HT-29 (cell line): Measurements from ENCODE around the gene SFTPA1. TPM values are rescaled to one million over a fixed set of nuclear protein-coding genes. Genes with fewer than 3 reads are reported as not detected.
"Not testable (repeated sequence)": the region's sequence is repeated elsewhere in the genome, so short reads cannot be mapped to it uniquely, and the experiment has no call there.

Experiments used
- DNase-seq: peaks from one replicate; pipeline ENCODE4 v3.0.0-alpha.2; 2015; ENCODE audit warnings: low spot score
- total RNA-seq: library from RNA; depleted of rRNA; stranded (reverse); fragments of >200 nt; shearing (Covaris generic); gene quantifications from 2 replicates; pipeline ENCODE4 v1.2.3, GENCODE V29; 2014; rRNA removed

Gene SFTPA1
- total RNA-seq, 1 experiment from 2014 or later: not detected

DNA sequence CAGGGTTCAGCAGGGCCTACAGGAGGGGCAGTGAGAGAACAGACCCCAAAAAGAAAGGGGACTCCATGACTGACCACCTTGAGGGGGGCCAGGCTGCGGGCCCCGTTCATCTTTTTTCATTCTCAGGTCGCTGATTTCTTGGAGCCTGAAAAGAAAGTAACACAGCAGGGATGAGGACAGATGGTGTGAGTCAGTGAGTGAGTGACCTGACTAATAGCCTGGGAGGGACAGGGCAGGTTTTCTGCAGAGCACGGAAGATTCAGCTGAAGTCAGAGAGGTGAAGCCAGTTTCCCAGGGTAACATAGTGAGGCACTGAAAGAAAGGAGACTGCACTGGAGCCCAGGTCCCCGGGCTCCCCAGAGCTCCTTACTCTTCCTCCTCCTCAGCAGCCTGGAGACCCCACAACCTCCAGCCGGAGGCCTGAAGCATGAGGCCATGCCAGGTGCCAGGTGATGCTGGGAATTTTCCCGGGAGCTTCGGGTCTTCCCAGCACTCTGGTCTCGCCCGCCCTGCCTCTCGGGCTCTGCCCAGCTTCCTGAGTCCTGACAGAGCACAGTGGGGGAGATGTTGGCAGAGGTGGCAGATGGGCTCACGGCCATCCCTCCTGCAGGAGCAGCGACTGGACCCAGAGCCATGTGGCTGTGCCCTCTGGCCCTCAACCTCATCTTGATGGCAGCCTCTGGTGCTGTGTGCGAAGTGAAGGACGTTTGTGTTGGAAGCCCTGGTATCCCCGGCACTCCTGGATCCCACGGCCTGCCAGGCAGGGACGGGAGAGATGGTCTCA lies 646 bp downstream of the SFTPA1 start:
- not testable (repeated sequence) for DNase-seq

DNA sequence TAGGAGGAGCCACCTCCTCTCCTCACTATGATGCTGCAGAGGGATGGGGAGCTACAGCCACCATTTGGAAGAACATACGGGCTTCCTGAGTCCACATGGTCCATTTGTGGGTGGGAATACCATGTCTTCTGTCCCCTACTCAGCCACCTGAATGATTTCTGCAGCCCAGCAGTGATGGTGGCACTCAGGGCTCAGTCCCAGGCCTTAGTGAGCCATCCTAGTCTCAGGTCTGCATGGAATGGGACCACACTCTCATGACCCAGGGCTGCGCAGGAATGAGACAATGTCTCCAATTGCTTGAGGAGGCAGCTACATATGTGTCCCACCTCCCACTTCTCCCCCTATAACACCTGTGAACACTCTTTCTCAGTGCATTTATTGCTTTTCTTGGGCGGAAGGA lies 4.8 kb downstream of the SFTPA1 start:
- DNase-seq: no peak

DNA sequence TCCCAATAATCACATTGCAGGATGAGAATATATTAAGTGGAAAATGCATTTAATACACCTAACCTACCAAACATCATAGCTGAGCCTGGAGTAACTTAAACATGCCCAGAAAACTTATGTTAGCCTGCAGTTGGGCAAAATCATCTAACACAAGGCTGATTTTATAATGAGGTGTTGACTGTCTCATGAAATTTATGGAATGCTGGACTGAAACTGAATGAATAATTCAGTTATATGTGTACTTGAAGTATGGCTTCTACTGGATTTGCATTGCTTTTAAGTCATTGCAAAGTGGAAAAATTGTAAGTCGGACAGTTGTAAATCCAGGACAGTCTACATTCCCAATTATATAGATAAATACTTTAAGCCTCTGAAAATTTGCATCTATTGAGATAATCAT lies 5.4 kb downstream of the SFTPA1 start:
- no peak for DNase-seq

DNA sequence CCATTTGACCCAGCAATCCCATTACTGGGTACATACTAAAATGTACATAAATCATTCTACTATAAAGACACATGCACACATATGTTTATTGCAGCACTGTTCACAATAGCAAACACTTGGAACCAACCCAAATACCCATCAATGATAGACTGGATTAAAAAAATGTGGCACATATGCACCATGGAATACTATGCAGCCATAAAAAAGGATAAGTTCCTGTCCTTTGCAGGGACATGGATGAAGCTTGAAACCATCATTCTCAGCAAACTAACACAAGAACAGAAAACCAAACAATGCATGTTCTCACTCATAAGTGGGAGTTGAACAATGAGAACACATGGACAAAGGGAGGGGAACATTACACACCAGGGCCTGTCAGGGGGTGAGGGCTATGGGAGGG lies 12.9 kb downstream of the SFTPA1 start:
- DNase-seq: not testable (repeated sequence)

DNA sequence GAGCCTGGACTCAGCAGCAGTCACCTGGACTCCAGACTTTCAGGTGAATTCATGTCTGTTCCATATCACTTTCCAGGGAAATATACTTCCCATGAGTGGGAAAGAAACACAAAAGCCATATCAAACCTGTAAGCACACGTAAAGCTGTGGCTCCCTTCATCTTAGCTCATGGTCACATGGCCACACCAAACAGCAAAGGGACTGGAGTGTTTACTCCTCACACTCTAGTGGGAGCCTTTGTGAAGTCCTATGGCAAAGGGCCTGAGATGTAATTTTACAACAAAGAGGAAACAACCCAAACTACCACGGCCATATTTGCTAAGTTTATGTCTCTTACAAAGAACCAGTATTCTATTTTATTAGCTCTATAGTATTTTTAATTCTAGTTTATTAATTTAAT lies 16.3 kb downstream of the SFTPA1 start:
- no peak for DNase-seq

DNA sequence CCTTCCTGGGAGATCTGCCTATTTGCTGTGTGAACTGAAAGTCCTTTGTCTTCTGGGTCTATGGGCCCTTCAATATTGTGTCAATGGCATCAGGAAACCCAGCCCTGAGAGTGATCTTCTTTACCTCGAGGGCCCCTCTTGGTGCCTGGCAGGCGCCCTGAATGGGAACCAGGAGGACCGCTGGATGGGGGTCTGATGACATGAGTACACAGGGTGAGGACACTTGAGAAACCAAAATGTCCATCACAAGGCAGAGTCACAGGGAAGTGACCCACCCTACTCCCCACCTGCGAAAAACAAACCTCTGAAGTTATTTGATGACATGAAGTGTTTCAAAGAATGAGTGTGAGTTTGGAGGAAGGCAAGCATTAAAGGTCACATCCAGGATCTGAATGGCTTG lies 17.3 kb downstream of the SFTPA1 start:
- no peak for DNase-seq

DNA sequence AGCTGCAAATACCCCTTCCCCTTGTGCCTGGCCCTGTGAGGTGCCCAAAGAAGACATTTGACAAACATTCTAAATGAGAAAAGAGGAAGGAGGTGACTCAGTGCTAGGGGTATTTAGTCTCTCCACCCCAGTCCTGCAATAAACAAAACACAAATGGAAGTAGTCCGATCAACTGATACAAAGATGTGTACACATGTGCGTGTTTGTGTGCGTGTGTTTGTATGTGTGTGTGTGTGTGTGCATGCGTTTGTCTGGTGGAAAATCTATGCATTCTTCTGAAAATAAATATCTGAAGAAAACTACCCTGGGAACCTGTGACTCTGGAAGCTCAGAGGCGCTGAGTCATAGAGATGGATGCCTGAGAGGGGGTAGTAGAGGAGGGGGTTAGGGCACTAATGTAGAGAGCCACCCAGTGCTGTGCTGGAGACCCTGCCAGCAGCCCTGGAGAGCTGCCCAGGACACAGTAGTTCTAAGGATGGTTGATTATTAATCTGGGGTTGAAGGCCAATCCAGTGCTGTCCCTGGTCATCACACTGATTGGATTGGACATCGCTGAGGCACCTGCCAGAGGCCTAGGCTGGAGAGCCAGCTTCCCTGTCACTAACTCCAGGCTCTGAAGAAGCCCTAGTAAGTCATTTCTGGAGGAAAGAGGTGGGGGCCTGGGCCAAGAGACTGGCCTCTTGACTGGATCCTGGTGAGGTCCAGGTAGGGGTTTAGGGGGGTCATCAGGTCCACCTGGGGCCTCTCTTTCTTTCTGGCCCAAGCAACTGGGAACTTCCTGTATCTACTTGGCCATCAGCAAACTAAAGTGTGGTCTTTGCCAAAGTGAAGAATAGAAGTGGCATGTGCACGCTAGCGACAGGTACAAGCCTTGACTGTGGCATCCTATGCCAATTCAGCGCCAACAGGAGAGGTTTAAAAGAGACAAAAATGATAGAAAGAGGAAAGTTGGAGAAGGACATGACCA lies 18.5 kb downstream of the SFTPA1 start:
- no peak for DNase-seq

DNA sequence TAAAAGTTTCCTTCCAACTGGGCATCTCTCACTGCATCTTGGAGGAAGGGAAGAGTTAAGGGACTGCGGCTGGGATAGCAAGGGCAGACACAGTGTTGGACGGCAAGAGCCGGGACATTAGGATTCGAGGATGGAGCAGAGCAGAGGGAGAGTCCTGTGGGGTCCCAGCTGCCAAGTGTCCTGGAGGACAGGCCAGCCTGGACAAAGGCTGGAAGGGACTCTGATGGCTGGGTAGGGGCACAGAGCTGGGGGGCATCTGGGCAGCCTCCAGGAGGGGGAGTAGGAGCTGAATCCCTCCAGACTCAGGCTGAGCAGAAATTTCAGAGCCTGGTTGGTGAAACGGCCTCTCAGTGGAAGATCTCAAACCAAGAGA lies 19.2 kb downstream of the SFTPA1 start:
- DNase-seq: no peak

DNA sequence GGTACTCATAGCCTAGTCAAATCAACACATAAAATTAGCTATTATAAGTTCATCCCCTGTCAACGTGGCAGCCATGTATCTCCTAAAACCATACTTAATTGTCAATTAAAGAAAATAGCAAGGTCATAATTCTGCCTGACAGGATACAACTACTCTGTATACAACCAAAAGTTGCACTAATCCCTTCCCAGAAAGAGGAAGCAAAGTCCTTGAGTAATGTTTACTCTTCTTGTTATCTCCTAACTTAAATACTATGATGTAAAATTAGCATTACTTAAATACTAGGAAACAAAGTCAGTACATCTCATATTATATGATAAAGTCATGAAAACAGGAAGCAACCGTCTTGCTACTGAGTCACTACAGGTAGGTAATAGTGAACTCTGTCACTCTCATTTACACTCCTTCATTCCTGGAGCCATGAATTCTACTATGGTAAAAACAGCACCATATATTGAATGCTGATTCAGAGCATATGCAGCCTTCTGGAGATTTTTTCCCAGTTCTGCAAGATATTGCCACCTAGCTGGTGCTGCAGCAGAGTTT lies 26.0 kb downstream of the SFTPA1 start:
- DNase-seq: not testable (repeated sequence)

DNA sequence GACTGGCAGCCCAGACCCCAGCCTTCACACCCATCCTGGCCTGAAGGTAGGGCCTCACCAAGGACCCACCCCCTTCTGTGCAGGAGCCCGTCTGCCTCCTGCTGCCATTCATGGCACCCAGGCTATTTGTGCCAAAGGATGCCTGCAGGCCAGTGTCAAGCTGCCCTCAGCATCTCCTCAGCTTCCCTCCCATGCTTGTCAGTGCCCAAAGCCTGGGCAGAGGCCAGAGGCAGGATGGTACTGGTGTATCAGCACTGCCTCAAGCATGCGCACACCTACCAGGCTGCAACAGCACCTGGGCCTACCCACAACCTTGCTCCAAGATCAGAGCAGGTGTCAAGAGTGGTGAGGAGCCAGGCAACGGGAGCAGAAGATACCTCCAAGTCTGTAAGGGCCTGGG lies 27.6 kb downstream of the SFTPA1 start:
- no peak for DNase-seq

DNA sequence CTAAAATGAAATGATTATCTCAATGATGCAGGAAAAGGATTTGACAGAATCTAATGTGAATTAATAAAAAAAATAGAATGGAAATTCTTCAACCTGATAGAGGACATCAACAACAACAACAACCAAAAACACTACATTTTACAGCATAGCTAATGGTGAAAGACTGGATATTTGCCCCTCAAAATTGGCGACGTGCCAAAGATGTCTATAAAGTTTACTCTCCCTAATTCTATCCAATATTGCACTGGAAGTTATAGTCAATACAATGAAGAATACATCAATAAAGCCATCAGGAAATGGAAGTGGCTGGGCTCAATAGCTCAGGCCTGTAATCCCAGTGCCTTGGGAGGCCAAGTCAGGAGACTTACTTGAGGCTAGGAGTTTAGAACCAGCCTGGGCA lies 42.0 kb downstream of the SFTPA1 start:
- not testable (repeated sequence) for DNase-seq

DNA sequence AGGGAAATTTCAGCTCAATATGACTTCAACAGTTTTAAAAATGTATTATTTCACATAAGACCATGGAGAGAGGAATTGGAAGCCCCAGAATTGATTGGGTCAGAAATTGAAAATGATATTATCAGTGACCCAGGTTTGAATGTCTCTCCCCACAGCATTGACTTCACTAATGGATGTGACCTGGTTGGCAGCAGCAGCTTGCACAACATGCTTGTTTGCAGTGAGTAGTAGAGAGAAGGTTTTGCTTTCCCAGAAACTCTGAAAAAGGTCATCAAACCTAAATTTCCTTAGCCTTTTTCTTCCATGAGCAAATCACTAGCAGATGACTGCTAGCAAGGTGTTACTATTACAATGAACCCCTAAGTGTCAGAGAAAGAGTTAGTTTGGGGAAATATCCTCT lies 52.5 kb downstream of the SFTPA1 start:
- DNase-seq: not testable (repeated sequence)

DNA sequence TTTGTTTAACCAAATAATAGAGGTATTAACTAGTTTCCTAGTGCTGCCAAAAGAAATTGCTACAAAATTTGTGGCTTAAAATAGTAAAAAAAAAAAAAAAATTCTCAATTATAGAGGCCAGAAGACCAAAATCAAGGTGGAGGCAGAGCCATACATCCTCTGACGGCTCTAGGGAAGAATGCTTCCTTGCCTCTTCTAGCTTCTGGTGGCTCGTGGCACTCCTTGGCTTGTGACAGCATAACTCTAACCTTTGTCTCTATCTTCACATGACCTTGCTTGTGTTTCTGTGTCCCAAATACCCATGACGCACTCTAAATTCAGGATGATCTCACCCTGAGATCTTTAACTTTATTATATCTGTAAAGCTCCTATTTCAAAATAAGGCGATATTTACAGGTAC lies 53.9 kb downstream of the SFTPA1 start:
- not testable (repeated sequence) for DNase-seq

Other genes with a start within 250 kb of the SFTPA1 start
- 0.10 TPM in 1 of 2 replicates, not detected in the other for gene ZCCHC24, start 165.3 kb upstream of the SFTPA1 start, total RNA-seq
- gene EIF5AL1, start 98.4 kb upstream of the SFTPA1 start, total RNA-seq: 0.53 and 0.81 TPM in 2 replicates
- gene SFTPA2, start 50.5 kb upstream of the SFTPA1 start, total RNA-seq: 1.6 and 1.7 TPM in 2 replicates
- 0.41 and 0.63 TPM in 2 replicates for gene NUTM2B, start 92.3 kb downstream of the SFTPA1 start, total RNA-seq
- not detected in 2 replicates for gene NUTM2E, start 215.8 kb downstream of the SFTPA1 start, total RNA-seq